GM12878 (cell line): ENCODE data around the gene BLNK.
A peak's percentile ranks its signal among the peaks of the same experiment; 100 is the strongest.

ENCODE experiments used
- MXI1 ChIP-seq: fragments of 150-350 bp; IDR thresholded peaks from 2 replicates; pipeline ENCODE4 v1.6.1; 2011; ENCODE audit warnings: low read depth, mild to moderate bottlenecking, inconsistent platforms, low read length, improper control_type of control experiment
- POLR2A ChIP-seq: IDR thresholded peaks from 2 replicates; pipeline ENCODE4 v1.6.1; 2011; ENCODE audit warnings: low read depth, mild to moderate bottlenecking, low read length
- ZZZ3 ChIP-seq: IDR thresholded peaks from 2 replicates; pipeline ENCODE4 v1.6.1; 2011; ENCODE audit warnings: low read depth; ENCODE audit not compliant: control insufficient read depth, insufficient read length
- TF ChIP-seq, protein P1 (sequence below), 3 experiments: IDR thresholded peaks in 2 of 3; conservative IDR thresholded peaks in 1 of 3; 2 replicates each; pipeline ENCODE4 v1.5.1; 2011; ENCODE audit warnings: low read depth in 3 of 3, low read length in 3 of 3, mild to moderate bottlenecking in 3 of 3, control low read depth in 2 of 3, moderate library complexity in 2 of 3, inconsistent platforms in 1 of 3, mixed read lengths in 1 of 3; ENCODE audit not compliant: control insufficient read depth in 2 of 3, insufficient read depth in 1 of 3; ENCODE audit errors: extremely low read depth in 1 of 3

DNA sequence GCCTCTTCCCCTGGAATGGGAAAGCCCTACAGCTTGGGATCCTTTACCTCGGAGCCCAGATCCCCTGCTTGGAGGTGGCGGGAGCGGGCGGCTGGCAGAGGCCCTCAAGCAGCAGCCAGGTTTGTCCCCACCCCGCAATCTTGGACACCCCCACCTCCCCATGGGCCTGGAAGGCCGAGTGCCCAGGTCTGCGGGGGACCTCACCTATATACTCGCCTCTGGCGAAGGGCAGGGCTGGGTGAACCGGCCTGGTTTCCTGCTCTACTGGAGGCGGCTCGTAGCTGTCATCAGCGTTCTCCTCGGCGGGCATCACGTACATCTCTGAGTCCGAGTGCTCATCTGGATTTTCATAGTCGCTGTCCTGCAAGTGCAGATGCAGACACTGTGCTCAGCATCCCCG is 44.2 kb downstream of the BLNK start:
- TF ChIP-seq POLR2A (peak; percentile 58; the same call in 1 of the 2 replicates), ZZZ3 (no peak), MXI1 (no peak)
- TF ChIP-seq, protein P1, sequence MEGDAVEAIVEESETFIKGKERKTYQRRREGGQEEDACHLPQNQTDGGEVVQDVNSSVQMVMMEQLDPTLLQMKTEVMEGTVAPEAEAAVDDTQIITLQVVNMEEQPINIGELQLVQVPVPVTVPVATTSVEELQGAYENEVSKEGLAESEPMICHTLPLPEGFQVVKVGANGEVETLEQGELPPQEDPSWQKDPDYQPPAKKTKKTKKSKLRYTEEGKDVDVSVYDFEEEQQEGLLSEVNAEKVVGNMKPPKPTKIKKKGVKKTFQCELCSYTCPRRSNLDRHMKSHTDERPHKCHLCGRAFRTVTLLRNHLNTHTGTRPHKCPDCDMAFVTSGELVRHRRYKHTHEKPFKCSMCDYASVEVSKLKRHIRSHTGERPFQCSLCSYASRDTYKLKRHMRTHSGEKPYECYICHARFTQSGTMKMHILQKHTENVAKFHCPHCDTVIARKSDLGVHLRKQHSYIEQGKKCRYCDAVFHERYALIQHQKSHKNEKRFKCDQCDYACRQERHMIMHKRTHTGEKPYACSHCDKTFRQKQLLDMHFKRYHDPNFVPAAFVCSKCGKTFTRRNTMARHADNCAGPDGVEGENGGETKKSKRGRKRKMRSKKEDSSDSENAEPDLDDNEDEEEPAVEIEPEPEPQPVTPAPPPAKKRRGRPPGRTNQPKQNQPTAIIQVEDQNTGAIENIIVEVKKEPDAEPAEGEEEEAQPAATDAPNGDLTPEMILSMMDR (IDR thresholded peaks at IDR 0.05 in 2 of 3, conservative IDR thresholded peaks at IDR 0.05 in 1 of 3; ENCODE audit: control insufficient read depth in 2 of 3, extremely low read depth in 1 of 3, insufficient read depth in 1 of 3, low read depth in 3 of 3, low read length in 3 of 3), result no peak
